Neural cell (in vitro differentiated cells): ENCODE results near the gene NR1H4. TPM values are rescaled to one million over a fixed set of nuclear protein-coding genes. Genes with fewer than 3 reads are reported as not detected.

Experiments
- H2AFZ ChIP-seq: fragments of 200-600, 300-800 bp; sonication (generic), shearing (Covaris generic); 2 replicates; pipeline ENCODE4 v1.6.0; 2014; ENCODE audit warnings: low read depth, mild to moderate bottlenecking, antibody characterized with exemption, low read length, moderate library complexity
- H3F3A ChIP-seq: fragments of 200-600 bp; shearing (Covaris generic); 2 replicates; pipeline ENCODE4 v1.6.1; 2016; ENCODE audit warnings: mild to moderate bottlenecking, moderate library complexity, mixed read lengths, antibody characterized with exemption, low read length; ENCODE audit not compliant: insufficient read depth, poor library complexity, severe bottlenecking
- H3K27ac ChIP-seq: fragments of 200-600, 300-800 bp; sonication (generic), shearing (Covaris generic); 2 replicates; pipeline ENCODE4 v1.5.1; 2014; ENCODE audit warnings: mild to moderate bottlenecking, low read length, moderate library complexity
- H3K27me3 ChIP-seq: fragments of 300-800, 200-600 bp; sonication (generic), shearing (Covaris generic); 2 replicates; pipeline ENCODE4 v1.6.0; 2014; ENCODE audit warnings: mild to moderate bottlenecking, low read depth, low read length, moderate library complexity; ENCODE audit not compliant: insufficient read depth
- H3K36me3 ChIP-seq: fragments of 300-800, 200-600 bp; sonication (generic), shearing (Covaris generic); 2 replicates; pipeline ENCODE4 v1.5.1; 2014; ENCODE audit warnings: mild to moderate bottlenecking, antibody characterized with exemption, low read length, moderate library complexity; ENCODE audit not compliant: insufficient read depth
- H3K4me2 ChIP-seq: fragments of 300-800, 200-600 bp; sonication (generic), shearing (Covaris generic); 2 replicates; pipeline ENCODE4 v1.6.0; 2014; ENCODE audit warnings: mild to moderate bottlenecking, low read length
- H3K4me3 ChIP-seq: fragments of 300-800, 200-600 bp; sonication (generic), shearing (Covaris generic); 2 replicates; pipeline ENCODE4 v1.5.1; 2014; ENCODE audit warnings: mild to moderate bottlenecking, low read length, moderate library complexity
- H3K79me2 ChIP-seq: fragments of 200-600 bp; shearing (Covaris generic); replicated peaks from 2 replicates; pipeline ENCODE4 v1.6.0; 2014; ENCODE audit warnings: mild to moderate bottlenecking, low read length, moderate library complexity; ENCODE audit not compliant: insufficient read depth
- H3K9ac ChIP-seq: fragments of 300-800, 200-600 bp; sonication (generic), shearing (Covaris generic); 2 replicates; pipeline ENCODE4 v1.6.1; 2016; ENCODE audit warnings: mild to moderate bottlenecking, low read length, mixed read lengths
- H3K9me2 ChIP-seq: fragments of 200-600 bp; shearing (Covaris generic); 2 replicates; pipeline ENCODE4 v1.6.1; 2016; ENCODE audit warnings: mild to moderate bottlenecking, low read length, mixed read lengths; ENCODE audit not compliant: insufficient read depth
- H3K9me3 ChIP-seq: fragments of 200-600, 300-800 bp; sonication (generic), shearing (Covaris generic); 2 replicates; pipeline ENCODE4 v1.6.1; 2016; ENCODE audit warnings: mild to moderate bottlenecking, mixed run types, low read length, moderate library complexity, mixed read lengths
- H4K20me1 ChIP-seq: fragments of 200-600 bp; shearing (Covaris generic); 2 replicates; pipeline ENCODE4 v1.6.1; 2016; ENCODE audit warnings: mild to moderate bottlenecking, mixed run types; ENCODE audit not compliant: insufficient read depth
- EP300 ChIP-seq: fragments of 450-650 bp; conservative IDR thresholded peaks from 2 replicates; pipeline ENCODE4 v1.6.1; 2014; ENCODE audit warnings: antibody characterized with exemption, mild to moderate bottlenecking, moderate library complexity; ENCODE audit not compliant: poor library complexity, severe bottlenecking
- EZH2 ChIP-seq: fragments of 200-600, 300-800 bp; shearing (Covaris generic), sonication (generic); IDR thresholded peaks from 2 replicates; pipeline ENCODE4 v1.6.1; 2014; ENCODE audit warnings: antibody characterized with exemption, low read length, borderline replicate concordance, mild to moderate bottlenecking; ENCODE audit not compliant: insufficient read depth, poor library complexity, severe bottlenecking
- MXI1 ChIP-seq: fragments of 450-650 bp; conservative IDR thresholded peaks from 2 replicates; pipeline ENCODE4 v1.6.1; 2014; ENCODE audit warnings: antibody characterized with exemption, mild to moderate bottlenecking; ENCODE audit not compliant: poor library complexity, severe bottlenecking
- POLR2AphosphoS5 ChIP-seq: IDR thresholded peaks from 2 replicates; pipeline ENCODE4 v1.6.1; 2012
- RAD21 ChIP-seq: fragments of 450-650 bp; conservative IDR thresholded peaks from 2 replicates; pipeline ENCODE4 v1.6.1; 2014; ENCODE audit warnings: antibody characterized with exemption, mild to moderate bottlenecking, moderate library complexity
- SMC3 ChIP-seq: fragments of 450-650 bp; conservative IDR thresholded peaks from 2 replicates; pipeline ENCODE4 v1.6.1; 2014; ENCODE audit warnings: antibody characterized with exemption, mild to moderate bottlenecking, moderate library complexity; ENCODE audit not compliant: poor library complexity
- TAF1 ChIP-seq: IDR thresholded peaks from 2 replicates; pipeline ENCODE4 v1.6.1; 2012; ENCODE audit warnings: low read depth
- polyA plus RNA-seq: library from polyadenylated mRNA; depleted of rRNA; stranded (reverse); fragments of >200 nt; gene quantifications from 2 replicates; pipeline ENCODE4 v1.2.3, GENCODE V29; 2014
- TF ChIP-seq, protein P1 (sequence below): fragments of 450-650 bp; IDR thresholded peaks from 2 replicates; pipeline ENCODE4 v1.5.1; 2014; ENCODE audit warnings: antibody characterized with exemption, mild to moderate bottlenecking, moderate library complexity; ENCODE audit not compliant: poor library complexity, severe bottlenecking
- TF ChIP-seq, protein P2 (sequence below): IDR thresholded peaks from 2 replicates; pipeline ENCODE4 v1.6.1; 2012; ENCODE audit warnings: borderline replicate concordance

NR1H4 gene
- polyA plus RNA-seq, 1 donor from 2014 or later, result not detected

DNA sequence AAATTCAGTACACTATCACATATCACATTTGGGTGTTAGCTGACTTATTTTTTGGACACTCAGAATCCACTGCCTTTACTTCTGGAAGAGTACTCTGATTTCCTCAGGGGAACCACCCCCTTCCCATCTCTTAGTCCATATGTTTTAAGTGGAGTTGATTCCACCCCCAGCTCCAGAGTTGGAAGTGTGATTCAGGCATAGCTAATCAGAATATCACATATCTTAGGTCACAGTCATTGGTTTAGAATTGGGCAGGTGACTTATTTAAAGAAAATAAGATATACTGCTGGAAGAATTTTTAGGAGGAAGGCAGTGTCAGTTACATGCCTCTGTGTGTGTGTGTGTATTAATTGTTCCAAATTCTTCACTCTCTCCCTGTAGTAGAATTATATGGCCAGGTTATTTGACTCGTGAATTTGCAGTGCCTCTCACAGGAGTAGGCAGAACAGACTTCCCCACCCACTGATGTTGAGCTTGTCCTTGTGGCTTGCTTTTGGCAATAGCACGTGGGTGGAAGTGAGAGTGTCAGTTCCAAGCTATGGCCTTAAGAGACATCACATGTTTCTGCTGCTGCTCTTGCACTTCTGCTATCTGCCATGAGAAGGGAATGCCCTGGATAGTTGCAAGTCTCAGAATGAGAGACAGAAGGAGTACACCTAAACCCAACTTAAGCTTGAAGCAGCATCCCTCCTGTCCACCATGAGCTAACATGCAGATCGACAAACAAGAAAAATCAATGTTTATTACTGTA is 93.4 kb downstream of the NR1H4 start:
- Histone ChIP-seq H3K4me3 (no peak overlapping the region), H3K9me3 (no peaks in the 10 kb centered on the region), H4K20me1 (no peaks in the 10 kb centered on the region), H3F3A (no peaks in the 10 kb centered on the region), H3K9ac (no peak overlapping the region), H3K9me2 (no peaks in the 10 kb centered on the region), H3K27me3 (no peaks in the 10 kb centered on the region), H3K27ac (no peak overlapping the region), H3K79me2 (no peaks in the 10 kb centered on the region), H3K36me3 (no peaks in the 10 kb centered on the region), H3K4me2 (no peak overlapping the region), H2AFZ (no peak overlapping the region)
- TF ChIP-seq EP300, result no peak
- TF ChIP-seq, protein P1, sequence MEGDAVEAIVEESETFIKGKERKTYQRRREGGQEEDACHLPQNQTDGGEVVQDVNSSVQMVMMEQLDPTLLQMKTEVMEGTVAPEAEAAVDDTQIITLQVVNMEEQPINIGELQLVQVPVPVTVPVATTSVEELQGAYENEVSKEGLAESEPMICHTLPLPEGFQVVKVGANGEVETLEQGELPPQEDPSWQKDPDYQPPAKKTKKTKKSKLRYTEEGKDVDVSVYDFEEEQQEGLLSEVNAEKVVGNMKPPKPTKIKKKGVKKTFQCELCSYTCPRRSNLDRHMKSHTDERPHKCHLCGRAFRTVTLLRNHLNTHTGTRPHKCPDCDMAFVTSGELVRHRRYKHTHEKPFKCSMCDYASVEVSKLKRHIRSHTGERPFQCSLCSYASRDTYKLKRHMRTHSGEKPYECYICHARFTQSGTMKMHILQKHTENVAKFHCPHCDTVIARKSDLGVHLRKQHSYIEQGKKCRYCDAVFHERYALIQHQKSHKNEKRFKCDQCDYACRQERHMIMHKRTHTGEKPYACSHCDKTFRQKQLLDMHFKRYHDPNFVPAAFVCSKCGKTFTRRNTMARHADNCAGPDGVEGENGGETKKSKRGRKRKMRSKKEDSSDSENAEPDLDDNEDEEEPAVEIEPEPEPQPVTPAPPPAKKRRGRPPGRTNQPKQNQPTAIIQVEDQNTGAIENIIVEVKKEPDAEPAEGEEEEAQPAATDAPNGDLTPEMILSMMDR, result no peak
- no peak for TF ChIP-seq EZH2
- TF ChIP-seq TAF1, result no peak
- TF ChIP-seq SMC3, result no peak
- no peak for TF ChIP-seq RAD21
- TF ChIP-seq, protein P2, sequence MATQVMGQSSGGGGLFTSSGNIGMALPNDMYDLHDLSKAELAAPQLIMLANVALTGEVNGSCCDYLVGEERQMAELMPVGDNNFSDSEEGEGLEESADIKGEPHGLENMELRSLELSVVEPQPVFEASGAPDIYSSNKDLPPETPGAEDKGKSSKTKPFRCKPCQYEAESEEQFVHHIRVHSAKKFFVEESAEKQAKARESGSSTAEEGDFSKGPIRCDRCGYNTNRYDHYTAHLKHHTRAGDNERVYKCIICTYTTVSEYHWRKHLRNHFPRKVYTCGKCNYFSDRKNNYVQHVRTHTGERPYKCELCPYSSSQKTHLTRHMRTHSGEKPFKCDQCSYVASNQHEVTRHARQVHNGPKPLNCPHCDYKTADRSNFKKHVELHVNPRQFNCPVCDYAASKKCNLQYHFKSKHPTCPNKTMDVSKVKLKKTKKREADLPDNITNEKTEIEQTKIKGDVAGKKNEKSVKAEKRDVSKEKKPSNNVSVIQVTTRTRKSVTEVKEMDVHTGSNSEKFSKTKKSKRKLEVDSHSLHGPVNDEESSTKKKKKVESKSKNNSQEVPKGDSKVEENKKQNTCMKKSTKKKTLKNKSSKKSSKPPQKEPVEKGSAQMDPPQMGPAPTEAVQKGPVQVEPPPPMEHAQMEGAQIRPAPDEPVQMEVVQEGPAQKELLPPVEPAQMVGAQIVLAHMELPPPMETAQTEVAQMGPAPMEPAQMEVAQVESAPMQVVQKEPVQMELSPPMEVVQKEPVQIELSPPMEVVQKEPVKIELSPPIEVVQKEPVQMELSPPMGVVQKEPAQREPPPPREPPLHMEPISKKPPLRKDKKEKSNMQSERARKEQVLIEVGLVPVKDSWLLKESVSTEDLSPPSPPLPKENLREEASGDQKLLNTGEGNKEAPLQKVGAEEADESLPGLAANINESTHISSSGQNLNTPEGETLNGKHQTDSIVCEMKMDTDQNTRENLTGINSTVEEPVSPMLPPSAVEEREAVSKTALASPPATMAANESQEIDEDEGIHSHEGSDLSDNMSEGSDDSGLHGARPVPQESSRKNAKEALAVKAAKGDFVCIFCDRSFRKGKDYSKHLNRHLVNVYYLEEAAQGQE, result no peak
- TF ChIP-seq POLR2AphosphoS5, result no peak
- TF ChIP-seq MXI1, result no peak

- Histone ChIP-seq H3K27ac (no peak overlapping the region), H3K36me3 (no peaks in the 10 kb centered on the region), H3K9me2 (no peaks in the 10 kb centered on the region), H3K4me3 (no peak overlapping the region), H3K27me3 (no peaks in the 10 kb centered on the region), H3K79me2 (no peaks in the 10 kb centered on the region), H3F3A (no peaks in the 10 kb centered on the region), H4K20me1 (no peaks in the 10 kb centered on the region), H3K9me3 (no peaks in the 10 kb centered on the region), H3K9ac (no peak overlapping the region), H2AFZ (no peak overlapping the region), H3K4me2 (no peak overlapping the region)
- no peak for TF ChIP-seq EP300
- no peak for TF ChIP-seq POLR2AphosphoS5
- TF ChIP-seq, protein P1, result no peak
- no peak for TF ChIP-seq TAF1
- no peak for TF ChIP-seq RAD21
- TF ChIP-seq MXI1, result no peak
- TF ChIP-seq SMC3, result no peak
- TF ChIP-seq, protein P2, result no peak
- TF ChIP-seq EZH2, result no peak
These were observed 94.3 kb downstream of the NR1H4 start for GRCh38 chr12:100567945-100568344.
